ENCODE results near the gene EPHB1. TPM values are rescaled to one million over a fixed set of nuclear protein-coding genes. Genes with fewer than 3 reads are reported as not detected.

The EPHB1 gene
- total RNA-seq, 1 experiment from 2014 or later = 7.0 TPM

GRCh38 chr3:134776518-134776917 is 18.5 kb upstream of the EPHB1 start (continued):
- TF ChIP-seq ATF3 (CRISPR knock-in tag; conservative IDR thresholded peaks at IDR 0.05) (no peak), ZNF281 (CRISPR knock-in tag; IDR thresholded peaks at IDR 0.05) (no peak), E2F5 (CRISPR knock-in tag; IDR thresholded peaks at IDR 0.05) (no peak), MYBL2 (CRISPR knock-in tag; IDR thresholded peaks at IDR 0.05) (no peak)

GRCh38 chr3:134777341-134777740 is 17.7 kb upstream of the EPHB1 start:
- Mint-ChIP-seq H3K4me3 (no peak overlapping the region), H3K27ac (no peak overlapping the region), H3K4me1 (no peaks in the 10 kb centered on the region), H3K27me3 (ENCODE audit: low read depth) (no peaks in the 10 kb centered on the region), H3K9me3 (no peaks in the 10 kb centered on the region), H3K36me3 (no peaks in the 10 kb centered on the region)
- ChIA-PET POLR2A (no interaction called here), CTCF (no interaction called here)
- DNase-seq (ENCODE audit: low spot score) = no peak
- ATAC-seq = no peak
- no peak for TF ChIP-seq MAX (CRISPR knock-in tag; IDR thresholded peaks at IDR 0.05)
- no peak for TF ChIP-seq ARID4B (CRISPR knock-in tag; IDR thresholded peaks at IDR 0.05; ENCODE audit: borderline replicate concordance)
- no peak for TF ChIP-seq FOXP1 (CRISPR knock-in tag; IDR thresholded peaks at IDR 0.05; ENCODE audit: borderline replicate concordance)
- TF ChIP-seq E2F5 (CRISPR knock-in tag; IDR thresholded peaks at IDR 0.05) = no peak
- TF ChIP-seq PRDM15 (CRISPR knock-in tag; IDR thresholded peaks at IDR 0.05) = no peak
- TF ChIP-seq ZSCAN18 (CRISPR knock-in tag; IDR thresholded peaks at IDR 0.05) = no peak
- no peak for TF ChIP-seq RELA (CRISPR knock-in tag; IDR thresholded peaks at IDR 0.05; ENCODE audit: borderline replicate concordance)
- TF ChIP-seq SP1 (CRISPR knock-in tag; conservative IDR thresholded peaks at IDR 0.05) = no peak
- TF ChIP-seq NR1H2 (CRISPR knock-in tag; IDR thresholded peaks at IDR 0.05) = no peak
- no peak for TF ChIP-seq STAT6 (CRISPR knock-in tag; conservative IDR thresholded peaks at IDR 0.05; ENCODE audit: low read depth)
- no peak for TF ChIP-seq CDX4 (CRISPR knock-in tag; IDR thresholded peaks at IDR 0.05; ENCODE audit: borderline replicate concordance)
- no peak for TF ChIP-seq USF1 (CRISPR knock-in tag; IDR thresholded peaks at IDR 0.05)
